NCI-H2196 treated with DMSO at 0.1 percent for 48 hours (cell line): ENCODE results near the gene TPSB2.
"Not testable (repeated sequence)": the region's sequence is repeated elsewhere in the genome, so short reads cannot be mapped to it uniquely, and the experiment has no call there.

Source experiments
- DNase-seq: peaks from one replicate; lab custom pipeline; 2025; ENCODE audit not compliant: unreplicated experiment; lab: John Stamatoyannopoulos, UW

TPSB2 gene

DNA sequence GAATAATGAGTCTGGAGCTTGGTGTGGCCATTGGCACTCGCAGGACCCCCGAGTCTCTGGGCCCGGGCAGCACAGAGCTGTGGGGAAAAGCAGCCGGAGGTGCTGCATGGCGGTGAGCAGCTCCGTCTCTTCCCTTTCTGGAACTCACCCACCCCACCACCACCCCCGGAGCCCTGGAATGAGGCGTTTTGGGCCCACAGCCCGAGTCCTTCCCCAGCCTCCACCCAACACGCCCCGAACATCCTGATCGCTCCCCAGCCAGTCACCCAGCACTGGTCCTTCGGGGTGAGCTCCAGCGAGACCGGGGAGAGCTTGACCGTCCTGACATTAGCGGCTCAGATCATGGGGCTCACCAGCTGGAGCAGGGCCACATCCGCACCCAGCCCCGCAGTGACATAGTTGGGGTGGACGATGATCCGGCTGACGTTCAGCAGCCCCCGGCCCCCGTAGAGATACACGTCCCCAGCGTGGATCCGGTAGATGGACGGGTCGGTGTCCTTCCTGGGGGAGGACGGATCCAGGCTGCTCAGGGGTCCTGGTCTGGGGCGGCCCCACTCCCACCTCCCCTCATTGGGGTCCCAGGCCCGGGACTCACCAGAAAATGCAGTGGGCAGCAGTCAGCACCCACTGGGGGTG, 32.3 kb upstream of the TPSB2 start:
- no peak for DNase-seq

DNA sequence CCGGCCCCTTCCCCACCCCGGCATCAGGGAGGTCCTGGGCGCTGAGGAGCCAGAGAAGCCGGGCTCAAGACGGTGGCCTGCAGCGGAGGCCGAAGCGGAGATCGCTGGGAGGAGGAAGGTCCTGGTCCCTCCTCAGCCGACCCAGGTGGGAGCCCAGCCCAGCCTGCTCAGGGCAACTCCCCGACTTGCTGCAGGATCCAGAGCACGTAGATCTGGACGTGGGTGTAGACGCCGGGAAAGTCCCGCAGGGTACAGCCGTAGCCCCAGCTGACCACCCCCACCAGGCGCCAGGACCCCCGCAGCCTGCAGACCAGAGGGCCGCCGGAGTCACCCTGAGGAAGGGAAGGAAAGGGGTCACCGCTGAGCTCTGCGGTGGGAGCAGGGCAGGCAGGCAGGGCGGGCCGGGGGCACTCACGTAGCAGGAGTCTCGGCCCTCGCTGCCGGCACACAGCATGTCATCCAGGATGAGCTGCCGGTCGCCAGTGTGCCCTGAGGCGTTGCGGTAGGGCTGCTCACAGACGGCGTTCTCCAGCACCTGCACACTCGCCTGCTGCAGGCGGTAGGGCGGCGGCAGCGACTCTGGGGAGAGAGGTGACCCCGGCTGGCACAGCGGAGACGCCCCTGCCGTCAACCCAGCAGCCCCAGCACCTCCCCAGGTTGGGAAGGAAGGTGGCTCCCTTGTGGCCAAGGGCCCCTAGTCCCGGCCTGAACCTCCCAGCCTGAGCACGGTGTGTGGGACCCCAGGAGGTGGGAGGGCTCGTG, 31.3 kb upstream of the TPSB2 start:
- no peak for DNase-seq

DNA sequence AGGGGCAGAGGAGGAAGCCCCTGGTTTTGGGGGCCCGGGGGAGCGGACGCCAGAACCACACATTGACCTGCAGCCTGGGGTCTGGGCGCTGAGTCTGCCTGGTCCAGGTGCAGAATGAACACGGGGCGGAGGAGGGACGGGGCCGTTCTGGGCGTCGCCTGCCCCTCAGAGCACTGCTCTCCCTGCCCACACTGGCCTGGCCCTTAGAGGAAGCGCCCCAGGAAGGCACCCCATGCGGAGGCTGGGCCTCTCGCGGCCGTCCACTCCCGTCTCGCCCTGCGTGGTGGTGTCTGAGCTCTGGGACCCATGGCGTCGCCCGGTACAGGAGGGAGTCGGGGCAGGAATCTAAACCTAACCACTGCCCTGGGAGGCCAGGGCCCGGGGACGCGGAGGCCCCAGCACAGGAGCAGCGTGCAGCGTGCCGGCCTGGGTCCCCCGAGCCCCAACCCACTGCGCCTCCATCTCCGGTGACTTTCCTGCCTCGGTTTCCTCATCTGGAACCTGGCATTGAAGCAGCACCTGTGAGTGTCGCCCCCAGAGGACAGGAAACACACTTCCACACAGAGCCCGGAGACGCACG, 30.2 kb upstream of the TPSB2 start:
- DNase-seq = no peak

DNA sequence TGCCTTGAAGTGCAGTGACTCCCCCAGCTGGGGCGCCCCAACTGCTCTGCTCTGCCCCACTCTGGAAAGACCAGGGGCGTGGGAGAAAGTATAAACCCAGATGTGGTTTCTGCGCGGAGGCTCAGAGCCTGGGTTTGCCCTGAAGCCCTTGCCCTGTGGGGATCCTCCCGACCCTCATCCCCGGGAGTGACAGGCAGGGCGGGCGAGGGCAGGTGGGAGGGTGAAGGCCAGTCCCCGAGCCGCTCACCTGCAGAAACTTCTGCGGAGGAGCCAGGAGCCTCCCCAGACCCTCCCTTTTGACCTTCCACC, 29.7 kb upstream of the TPSB2 start:
- DNase-seq = no peak

DNA sequence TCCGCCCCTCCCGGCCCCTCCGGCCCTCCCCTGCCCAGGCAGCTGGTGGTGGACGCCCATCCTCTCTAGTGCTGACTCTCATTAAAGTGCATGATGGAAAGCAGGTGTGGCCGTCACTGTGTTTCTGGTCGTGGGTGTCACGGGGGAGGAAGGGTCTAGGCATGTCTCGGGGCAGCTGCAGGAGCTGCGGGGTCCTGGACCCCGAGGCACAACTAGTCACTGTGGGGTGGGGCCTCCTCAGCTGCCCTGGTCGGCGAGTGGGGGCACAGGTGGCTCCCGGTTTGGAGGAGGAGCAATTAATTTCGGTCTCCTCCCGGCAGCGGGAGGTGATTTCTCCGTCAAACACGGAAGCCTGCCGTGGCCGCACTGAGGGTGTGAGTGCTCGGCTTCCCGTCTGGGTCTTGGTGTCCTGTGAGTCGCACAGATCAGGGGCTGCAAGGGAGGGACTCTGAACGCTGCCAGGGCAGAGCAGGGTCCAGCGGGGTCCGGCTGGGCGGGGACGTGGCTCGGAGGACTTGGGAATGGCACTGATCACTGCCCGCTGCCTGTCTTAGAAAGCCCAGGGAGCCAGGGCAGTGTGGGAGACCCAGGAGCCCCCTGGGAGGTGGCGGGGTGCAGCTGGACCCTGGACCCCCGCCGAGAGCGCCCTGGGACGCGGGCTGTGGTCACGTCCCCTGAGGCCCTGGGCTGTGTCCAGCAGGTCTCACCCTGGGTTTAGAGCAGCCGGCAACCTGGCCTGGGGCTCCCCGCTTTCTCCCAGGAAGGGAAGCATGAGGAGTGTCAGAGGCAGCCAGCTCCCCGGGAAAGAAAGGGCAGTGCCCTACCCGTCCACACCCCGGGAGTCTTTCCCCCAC, 29.1 kb upstream of the TPSB2 start:
- no peak for DNase-seq

DNA sequence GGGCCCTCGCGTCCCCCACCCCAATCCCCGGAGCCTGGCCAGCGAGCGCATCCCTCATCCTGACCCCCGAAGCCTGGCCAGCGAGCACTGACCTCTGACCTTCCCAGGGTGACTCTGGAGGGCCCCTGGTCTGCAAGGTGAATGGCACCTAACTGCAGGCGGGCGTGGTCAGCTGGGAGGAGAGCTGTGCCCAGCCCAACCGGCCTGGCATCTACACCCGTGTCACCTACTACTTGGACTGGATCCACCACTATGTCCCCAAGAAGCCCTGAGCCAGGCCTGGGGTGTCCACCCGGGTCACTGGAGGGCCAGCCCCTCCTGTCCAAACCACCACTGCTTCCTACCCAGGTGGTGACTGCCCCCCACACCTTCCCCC, 28.2 kb upstream of the TPSB2 start:
- DNase-seq = no peak

DNA sequence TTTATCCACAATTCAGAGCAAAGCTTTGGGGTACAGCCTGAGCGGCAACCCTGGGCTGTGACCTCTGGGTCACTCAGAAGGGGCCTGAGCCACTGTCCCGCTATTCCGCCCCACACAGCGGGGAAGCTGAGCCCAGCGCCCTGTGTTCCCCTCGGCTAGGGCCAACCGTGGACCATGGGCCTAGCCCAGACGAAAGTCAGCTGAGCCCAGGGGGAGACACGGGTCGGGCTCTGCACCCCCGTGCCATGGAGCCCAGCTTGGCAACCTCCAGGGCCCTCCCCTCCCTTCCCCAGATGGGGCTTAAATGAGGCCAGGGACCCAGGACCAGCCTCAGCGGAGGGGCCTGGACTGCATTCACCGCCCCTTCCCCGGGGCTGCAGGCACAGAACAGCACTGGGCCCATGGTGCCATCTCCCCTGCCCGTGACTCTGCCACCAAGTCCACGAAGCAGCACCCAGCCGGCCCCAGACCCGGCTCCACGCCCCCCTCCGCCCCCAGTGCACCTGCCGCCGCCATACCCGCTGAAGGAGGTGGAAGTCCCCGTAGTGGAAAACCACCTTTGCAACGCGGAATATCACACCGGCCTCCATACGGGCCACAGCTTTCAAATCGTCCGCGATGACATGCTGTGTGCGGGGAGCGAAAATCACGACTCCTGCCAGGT, 27.7 kb upstream of the TPSB2 start:
- DNase-seq = no peak

DNA sequence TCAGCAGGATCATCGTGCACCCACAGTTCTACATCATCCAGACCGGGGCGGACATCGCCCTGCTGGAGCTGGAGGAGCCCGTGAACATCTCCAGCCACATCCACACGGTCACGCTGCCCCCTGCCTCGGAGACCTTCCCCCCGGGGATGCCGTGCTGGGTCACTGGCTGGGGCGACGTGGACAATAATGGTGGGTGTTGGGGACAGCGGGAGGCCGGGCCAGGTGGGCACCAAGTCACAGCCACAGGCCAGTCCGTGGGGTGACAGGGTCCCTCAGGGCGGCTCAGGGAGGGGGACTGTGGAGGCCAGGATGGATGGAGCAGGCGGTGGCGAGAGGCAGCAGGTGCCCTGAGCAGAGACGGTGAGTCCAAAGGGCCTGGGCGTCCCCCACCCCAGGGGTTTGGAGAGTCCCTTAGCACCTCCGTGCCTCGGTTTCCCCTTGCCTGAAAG, 26.9 kb upstream of the TPSB2 start:
- no peak for DNase-seq

DNA sequence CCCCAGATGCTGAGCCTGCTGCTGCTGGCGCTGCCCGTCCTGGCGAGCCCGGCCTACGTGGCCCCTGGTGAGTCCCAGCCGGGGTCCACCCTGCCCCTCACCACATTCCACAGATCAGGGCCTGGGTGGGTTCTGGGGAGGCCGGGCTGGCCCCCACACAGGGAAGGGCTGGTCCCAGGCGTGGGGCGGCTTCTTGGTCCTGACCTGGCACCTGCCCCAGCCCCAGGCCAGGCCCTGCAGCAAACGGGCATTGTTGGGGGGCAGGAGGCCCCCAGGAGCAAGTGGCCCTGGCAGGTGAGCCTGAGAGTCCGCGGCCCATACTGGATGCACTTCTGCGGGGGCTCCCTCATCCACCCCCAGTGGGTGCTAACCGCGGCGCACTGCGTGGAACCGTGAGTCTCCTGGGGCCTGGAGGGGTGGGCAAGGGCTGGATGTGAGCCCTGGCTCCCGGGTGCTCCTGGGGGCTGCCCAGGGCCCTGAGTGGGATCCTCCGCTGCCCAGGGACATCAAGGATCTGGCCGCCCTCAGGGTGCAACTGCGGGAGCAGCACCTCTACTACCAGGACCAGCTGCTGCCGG, 26.4 kb upstream of the TPSB2 start:
- not testable (repeated sequence) for DNase-seq

DNA sequence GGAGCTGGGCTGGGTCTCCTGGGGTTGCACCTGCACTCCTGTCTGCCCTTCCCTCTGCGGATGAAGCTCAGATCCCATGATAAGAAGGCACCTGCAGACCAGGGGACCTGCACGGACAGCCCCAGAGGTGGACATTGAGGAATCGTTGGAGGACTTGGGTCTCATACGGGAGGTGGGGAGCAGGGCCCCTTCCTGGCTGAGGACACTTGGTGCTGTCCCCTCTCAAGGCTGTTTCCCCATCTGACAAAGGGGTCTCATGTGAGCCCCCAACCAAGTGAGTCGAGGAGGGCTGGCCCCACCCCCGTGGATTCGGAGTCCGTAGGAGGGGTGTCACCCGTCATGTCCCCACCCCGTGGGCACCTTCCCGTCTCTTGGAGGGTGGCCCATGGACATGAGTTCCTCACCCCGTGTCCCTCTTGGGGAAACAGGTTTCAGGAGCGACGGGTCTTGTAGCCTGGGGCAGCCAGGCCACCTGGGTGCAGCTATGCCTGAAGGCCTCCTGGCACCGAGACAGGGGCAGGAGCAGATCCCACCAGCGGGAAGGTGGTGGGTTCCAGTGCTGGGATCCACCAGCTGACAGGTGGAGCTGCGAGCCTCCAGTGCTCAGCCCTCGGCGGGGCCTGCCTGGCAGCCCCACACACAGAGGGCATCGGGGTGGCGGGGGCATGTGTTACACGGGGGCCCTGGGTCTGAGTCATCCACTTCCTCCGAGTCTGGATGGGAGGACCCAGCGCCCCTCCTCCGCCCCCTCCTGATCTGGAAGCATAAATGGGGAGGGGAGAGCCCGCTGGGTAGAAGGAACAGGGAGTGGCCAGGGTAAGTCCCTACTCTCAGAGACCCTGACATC, 25.5 kb upstream of the TPSB2 start, which contains the start of gene TPSD1:
Gene TPSD1 (plus strand): TSS at position 794 of the 847 bp plus-strand sequence. CDS start 212 bp downstream, outside the sequence.
- not testable (repeated sequence) for DNase-seq

DNA sequence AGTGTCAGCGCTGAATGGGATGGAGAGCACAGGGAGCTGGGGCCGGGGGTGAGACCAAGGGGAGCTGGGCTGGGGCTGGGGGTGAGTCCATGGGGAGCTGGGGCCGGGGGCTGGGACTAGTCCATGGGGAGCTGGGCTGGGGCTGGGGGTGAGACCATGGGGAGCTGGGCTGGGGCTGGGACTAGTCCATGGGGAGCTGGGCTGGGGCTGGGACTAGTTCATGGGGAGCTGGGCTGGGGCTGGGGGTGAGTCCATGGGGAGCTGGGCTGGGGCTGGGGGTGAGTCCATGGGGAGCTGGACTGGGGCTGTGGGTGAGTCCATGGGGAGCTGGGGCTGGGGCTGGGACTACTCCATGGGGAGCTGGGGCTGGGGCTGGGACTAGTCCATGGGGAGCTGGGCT, 24.8 kb upstream of the TPSB2 start:
- not testable (repeated sequence) for DNase-seq

DNA sequence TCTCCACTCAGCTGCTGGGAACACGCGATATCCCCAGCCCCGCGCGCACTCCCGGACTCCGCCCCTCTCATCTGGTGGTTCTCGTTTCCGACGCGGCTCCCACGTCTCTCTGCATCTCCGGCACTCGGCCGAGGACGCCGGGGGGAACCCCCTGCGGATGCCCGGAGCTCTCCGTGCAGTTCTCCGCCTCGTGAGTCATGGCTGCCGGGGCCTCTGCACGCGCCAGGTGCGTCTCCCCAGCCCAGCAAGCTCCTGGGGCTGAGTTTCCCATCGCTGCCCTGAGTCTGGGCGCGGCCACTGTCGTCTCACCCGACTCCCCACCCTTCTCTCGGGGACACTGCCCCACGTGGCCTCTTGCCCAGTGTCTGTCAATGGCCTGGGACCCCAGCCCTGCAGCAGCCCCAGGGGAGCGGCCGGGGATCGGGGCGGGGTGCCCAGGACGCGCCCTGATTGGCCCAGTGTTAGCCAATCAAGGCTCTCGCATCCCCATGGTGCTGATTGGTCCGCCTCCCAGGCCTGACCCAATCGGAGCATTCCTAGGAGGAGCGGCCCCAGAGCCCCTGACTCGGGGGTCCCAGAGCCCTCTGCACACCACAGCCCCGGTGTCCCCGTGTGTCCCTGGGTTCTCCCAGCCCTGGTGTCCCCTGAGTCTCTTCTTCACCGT, 23.8 kb upstream of the TPSB2 start:
- not testable (repeated sequence) for DNase-seq

DNA sequence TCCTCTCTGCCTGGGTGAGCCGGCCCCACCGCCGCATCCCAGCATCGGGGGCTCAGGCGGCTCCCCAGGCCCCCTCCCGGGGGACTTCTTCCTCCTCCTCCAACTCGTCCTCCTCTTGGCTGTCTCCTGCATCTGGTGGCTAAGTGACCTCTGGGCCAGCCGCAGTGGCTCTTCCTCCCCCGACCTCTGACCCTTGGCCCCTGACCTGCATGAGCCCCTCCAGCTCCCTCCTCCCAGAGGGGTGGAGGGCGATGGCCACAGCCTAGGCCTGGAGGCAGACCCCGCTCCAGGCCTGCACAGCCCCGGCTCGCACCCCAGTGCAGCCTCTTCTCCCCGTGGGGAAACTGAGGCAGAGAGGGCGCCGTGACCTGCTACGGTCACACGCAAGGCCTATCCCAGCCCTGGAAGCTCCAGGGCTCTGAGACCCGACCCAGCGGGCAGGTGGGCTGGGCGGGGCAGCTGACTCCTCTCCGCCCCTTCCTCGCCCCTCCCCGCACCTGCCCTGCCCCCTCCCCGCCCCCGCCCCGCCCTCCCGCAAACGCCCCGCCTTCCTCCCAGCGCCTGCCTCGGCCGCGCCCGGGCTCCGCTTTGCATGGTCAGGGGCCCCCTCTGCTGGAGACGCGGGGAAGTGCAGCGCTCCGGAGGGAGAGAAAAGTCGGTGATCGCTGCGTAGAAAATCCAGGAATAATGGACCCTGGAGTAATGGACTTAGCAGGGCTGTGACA, 19.2 kb upstream of the TPSB2 start:
- not testable (repeated sequence) for DNase-seq

DNA sequence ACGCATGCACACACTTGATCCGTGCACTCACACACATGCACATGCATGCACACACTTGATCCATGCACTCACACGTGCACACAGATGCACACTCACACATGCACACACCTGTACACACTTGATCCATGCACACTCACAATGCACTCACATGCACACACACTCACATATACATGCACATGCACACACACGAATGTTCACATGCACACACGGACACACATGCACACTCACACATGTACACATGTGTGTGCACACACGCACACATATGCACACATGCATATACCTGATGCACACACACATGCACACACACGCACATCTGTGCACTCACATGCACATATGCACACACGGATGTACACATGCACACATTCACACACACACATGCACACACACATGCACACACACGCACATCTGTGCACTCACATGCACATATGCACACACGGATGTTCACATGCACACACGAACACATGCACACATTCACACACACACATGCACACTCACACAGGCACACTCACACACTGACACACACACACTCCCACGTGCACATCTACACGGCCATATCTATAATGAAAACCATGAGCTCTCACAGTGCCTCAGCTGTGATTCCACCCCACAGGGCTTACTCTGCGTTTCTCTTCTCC, 18.0 kb upstream of the TPSB2 start:
- not testable (repeated sequence) for DNase-seq

DNA sequence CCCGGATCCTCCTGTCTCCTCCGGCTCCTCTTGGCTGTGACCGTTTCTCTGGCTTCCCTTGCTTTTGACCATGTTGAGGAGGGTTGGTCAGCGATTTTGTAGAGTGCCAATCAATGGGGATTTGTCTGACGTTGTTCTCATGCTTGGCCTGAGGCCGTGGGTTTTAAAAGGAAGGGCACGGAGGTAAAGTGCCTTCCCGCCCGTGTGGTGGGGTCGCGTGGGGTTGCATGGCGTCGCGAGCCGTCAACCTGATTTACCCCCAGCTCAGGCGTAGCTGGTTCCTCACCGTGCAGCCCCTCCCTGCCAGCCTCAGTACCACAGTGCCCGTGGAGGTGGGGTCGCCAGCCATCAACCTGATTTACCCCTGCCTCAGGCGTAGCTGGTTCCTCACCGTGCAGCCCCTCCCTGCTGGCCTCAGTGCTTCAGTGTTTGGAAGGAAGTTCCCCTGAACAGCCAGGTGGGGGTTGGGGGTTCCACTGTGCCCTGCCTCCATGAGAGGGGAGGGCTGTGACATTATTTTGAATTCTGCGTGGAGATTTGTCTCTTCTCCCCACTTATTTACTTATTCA, 15.6 kb upstream of the TPSB2 start:
- DNase-seq = no peak

DNA sequence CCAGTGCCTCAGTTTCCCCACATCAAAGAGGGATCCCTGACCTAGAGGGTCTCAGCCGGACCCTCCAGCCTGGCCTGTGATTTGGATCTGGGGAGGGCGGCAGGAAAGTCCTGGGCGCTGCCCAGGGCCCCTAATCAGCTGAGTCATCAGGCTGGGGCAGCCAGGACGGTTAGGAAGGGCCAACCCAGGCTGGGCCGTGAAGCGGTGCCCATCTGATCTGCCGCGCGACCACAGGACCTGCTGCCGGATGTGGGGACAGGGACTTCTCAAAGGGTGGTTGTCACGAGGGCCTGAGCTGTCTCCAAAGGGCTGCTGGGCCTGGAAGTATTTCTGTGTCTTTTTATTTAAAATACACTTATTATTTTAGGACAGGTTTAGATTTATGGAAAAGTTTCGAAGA, 14.9 kb upstream of the TPSB2 start:
- no peak for DNase-seq
